Body of pancreas (tissue), 4 donors: Measurements from ENCODE around the gene PRDM15.

ENCODE experiments used
- POLR2A ChIP-seq, 3 donors: fragments of 450-650 bp; IDR thresholded peaks; one replicate each; pipeline ENCODE4 v1.6.1; 2016; ENCODE audit warnings: antibody characterized with exemption in 3 of 3, mild to moderate bottlenecking in 2 of 3
- TF ChIP-seq, protein P1 (sequence below), 7 experiments: fragments of 450-650 bp in 4 of 7; fragments of 200-600 bp in 3 of 7; sonication (generic) in 3 of 7; IDR thresholded peaks; one replicate each; pipeline ENCODE4 v1.5.1; 2016 to 2019; ENCODE audit warnings: antibody characterized with exemption in 7 of 7

DNA sequence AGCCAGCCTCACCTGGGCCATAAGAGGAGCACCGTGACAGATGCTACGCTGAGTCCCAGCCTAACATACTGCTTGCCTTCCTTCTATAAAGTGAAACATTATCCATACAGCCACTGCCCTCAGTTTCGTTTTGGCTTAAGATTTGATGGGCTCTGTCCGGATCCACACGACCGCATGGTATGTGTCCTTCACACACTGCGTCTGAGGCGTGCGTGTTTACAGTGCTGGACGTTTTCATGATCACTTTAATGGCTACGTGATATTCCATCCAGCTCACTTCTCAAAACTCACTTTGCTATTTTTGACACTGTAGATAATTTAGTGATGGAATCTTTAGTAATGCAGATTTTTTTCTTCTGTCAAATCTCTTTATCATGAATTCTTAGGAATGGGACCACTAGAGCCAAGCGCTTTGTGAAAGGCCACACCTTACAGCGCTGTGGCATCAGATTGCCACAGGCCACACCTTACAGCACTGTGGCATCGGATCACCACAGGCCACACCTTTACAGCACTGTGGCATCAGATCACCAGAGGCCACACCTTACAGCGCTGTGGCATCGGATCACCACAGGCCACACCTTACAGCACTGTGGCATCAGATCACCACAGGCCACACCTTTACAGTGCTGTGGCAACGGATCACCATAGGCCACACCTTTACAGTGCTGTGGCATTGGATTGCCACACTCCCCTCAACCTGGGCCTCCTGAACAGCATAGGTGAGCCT is 47.1 kb downstream of the PRDM15 start:
- TF ChIP-seq, protein P1, sequence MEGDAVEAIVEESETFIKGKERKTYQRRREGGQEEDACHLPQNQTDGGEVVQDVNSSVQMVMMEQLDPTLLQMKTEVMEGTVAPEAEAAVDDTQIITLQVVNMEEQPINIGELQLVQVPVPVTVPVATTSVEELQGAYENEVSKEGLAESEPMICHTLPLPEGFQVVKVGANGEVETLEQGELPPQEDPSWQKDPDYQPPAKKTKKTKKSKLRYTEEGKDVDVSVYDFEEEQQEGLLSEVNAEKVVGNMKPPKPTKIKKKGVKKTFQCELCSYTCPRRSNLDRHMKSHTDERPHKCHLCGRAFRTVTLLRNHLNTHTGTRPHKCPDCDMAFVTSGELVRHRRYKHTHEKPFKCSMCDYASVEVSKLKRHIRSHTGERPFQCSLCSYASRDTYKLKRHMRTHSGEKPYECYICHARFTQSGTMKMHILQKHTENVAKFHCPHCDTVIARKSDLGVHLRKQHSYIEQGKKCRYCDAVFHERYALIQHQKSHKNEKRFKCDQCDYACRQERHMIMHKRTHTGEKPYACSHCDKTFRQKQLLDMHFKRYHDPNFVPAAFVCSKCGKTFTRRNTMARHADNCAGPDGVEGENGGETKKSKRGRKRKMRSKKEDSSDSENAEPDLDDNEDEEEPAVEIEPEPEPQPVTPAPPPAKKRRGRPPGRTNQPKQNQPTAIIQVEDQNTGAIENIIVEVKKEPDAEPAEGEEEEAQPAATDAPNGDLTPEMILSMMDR (IDR thresholded peaks at IDR 0.05) = no peak
- TF ChIP-seq POLR2A (IDR thresholded peaks at IDR 0.05) = no peak
